Osteoblast (primary cell): ENCODE measurements around the gene HAPLN2. TPM values are rescaled to one million over a fixed set of nuclear protein-coding genes. Genes with fewer than 3 reads are reported as not detected.

ENCODE experiments used
- DNase-seq: peaks from one replicate; pipeline ENCODE4 v3.0.0; 2011; ENCODE audit warnings: low spot score, mixed read lengths; ENCODE audit not compliant: insufficient read length; ENCODE audit errors: missing footprints
- H2AFZ ChIP-seq: 2 replicates; pipeline ENCODE4 v1.6.0; 2011; ENCODE audit warnings: mild to moderate bottlenecking, low read length
- H3K27ac ChIP-seq: 2 replicates; pipeline ENCODE4 v1.5.1; 2011; ENCODE audit warnings: mild to moderate bottlenecking, low read depth, low read length, moderate library complexity
- H3K27me3 ChIP-seq: 2 replicates; pipeline ENCODE4 v1.6.0; 2012; ENCODE audit warnings: mild to moderate bottlenecking, control low read depth, inconsistent platforms, low read length, moderate library complexity; ENCODE audit not compliant: insufficient read depth
- H3K36me3 ChIP-seq: 2 replicates; pipeline ENCODE4 v1.5.1; 2011; ENCODE audit warnings: mild to moderate bottlenecking, low read length, control low read depth, moderate library complexity; ENCODE audit not compliant: insufficient read depth
- H3K4me1 ChIP-seq: 2 replicates; pipeline ENCODE4 v1.5.1; 2011; ENCODE audit warnings: mild to moderate bottlenecking, low read length, control low read depth, moderate library complexity; ENCODE audit not compliant: insufficient read depth
- H3K4me2 ChIP-seq: 2 replicates; pipeline ENCODE4 v1.6.0; 2011; ENCODE audit warnings: mild to moderate bottlenecking, low read length; ENCODE audit not compliant: insufficient read depth
- H3K4me3 ChIP-seq: fragments of 200-600 bp; sonication (generic); 3 replicates; pipeline ENCODE4 v1.5.1; 2012; ENCODE audit warnings: mild to moderate bottlenecking, low read length, inconsistent platforms; ENCODE audit not compliant: insufficient read depth
- H3K79me2 ChIP-seq: 2 replicates; pipeline ENCODE4 v1.6.0; 2012; ENCODE audit warnings: mild to moderate bottlenecking, low read length, control low read depth, inconsistent platforms; ENCODE audit not compliant: insufficient read depth
- H3K9me3 ChIP-seq: 2 replicates; pipeline ENCODE4 v1.5.1; 2011; ENCODE audit warnings: low read depth, low read length, control low read depth
- H4K20me1 ChIP-seq: 2 replicates; pipeline ENCODE4 v1.6.0; 2012; ENCODE audit warnings: mild to moderate bottlenecking, low read length, control low read depth; ENCODE audit not compliant: insufficient read depth
- CTCF ChIP-seq: IDR thresholded peaks from 2 replicates; pipeline ENCODE4 v1.5.1; 2011; ENCODE audit warnings: mild to moderate bottlenecking, low read depth, low read length, moderate library complexity; ENCODE audit errors: extremely low read depth
- total RNA-seq: library from RNA; depleted of rRNA; stranded (reverse); fragments of >200 nt; gene quantifications from 2 replicates; pipeline ENCODE4 v1.2.3, GENCODE V29; 2012

HAPLN2 gene
- total RNA-seq, 1 donor = not detected

GRCh38 chr1:156658945-156659574 lies 39.8 kb downstream of the HAPLN2 start:
- TF ChIP-seq CTCF = no peak
- DNase-seq = peak; percentile 47
- peak overlapping the region; percentile 64 for H3K4me2 ChIP-seq
- H3K4me3 ChIP-seq = no peak overlapping the region
- no peak overlapping the region for H3K27ac ChIP-seq
- peaks cover 33% of the 10 kb centered on the region for H3K27me3 ChIP-seq
- peaks cover 50% of the 10 kb centered on the region for H3K4me1 ChIP-seq
- peak overlapping the region; percentile 96 for H2AFZ ChIP-seq
- H4K20me1 ChIP-seq = no peaks in the 10 kb centered on the region
- no peaks in the 10 kb centered on the region for H3K36me3 ChIP-seq
- H3K79me2 ChIP-seq = no peaks in the 10 kb centered on the region
- H3K9me3 ChIP-seq = no peaks in the 10 kb centered on the region

GRCh38 chr1:156659661-156659987 lies 40.4 kb downstream of the HAPLN2 start:
- Histone ChIP-seq H3K4me2 (peak overlapping the region; percentile 64), H3K27ac (no peak overlapping the region), H3K79me2 (no peaks in the 10 kb centered on the region), H3K4me3 (peak overlapping the region; percentile 39), H3K9me3 (no peaks in the 10 kb centered on the region), H4K20me1 (no peaks in the 10 kb centered on the region), H3K27me3 (peaks cover 33% of the 10 kb centered on the region), H2AFZ (peak overlapping the region; percentile 96), H3K36me3 (no peaks in the 10 kb centered on the region), H3K4me1 (peaks cover 56% of the 10 kb centered on the region)
- TF ChIP-seq CTCF = no peak
- no peak for DNase-seq

- no peaks in the 10 kb centered on the region for H3K9me3 ChIP-seq
- peak overlapping the region; percentile 78 for H3K27ac ChIP-seq
- no peaks in the 10 kb centered on the region for H4K20me1 ChIP-seq
- H3K27me3 ChIP-seq = peaks cover 27% of the 10 kb centered on the region
- no peaks in the 10 kb centered on the region for H3K36me3 ChIP-seq
- peak; percentile 100 for DNase-seq
- H3K4me2 ChIP-seq = peak overlapping the region; percentile 64
- TF ChIP-seq CTCF = peak; percentile 95
- H3K4me3 ChIP-seq = peak overlapping the region; percentile 39
- no peaks in the 10 kb centered on the region for H3K79me2 ChIP-seq
- peak overlapping the region; percentile 96 for H2AFZ ChIP-seq
- peaks cover 58% of the 10 kb centered on the region for H3K4me1 ChIP-seq
Measured at GRCh38 chr1:156659988-156660751, 41.0 kb downstream of the HAPLN2 start.

GRCh38 chr1:156660752-156661112 lies 41.5 kb downstream of the HAPLN2 start:
- Histone ChIP-seq H3K9me3 (no peaks in the 10 kb centered on the region), H3K4me2 (peak overlapping the region; percentile 60), H4K20me1 (no peaks in the 10 kb centered on the region), H3K27me3 (peaks cover 21% of the 10 kb centered on the region), H3K4me3 (no peak overlapping the region), H2AFZ (no peak overlapping the region), H3K4me1 (peaks cover 58% of the 10 kb centered on the region), H3K36me3 (no peaks in the 10 kb centered on the region), H3K27ac (peak overlapping the region; percentile 78), H3K79me2 (no peaks in the 10 kb centered on the region)
- peak; percentile 76 for DNase-seq
- no peak for TF ChIP-seq CTCF
